ENCODE data around the gene KLRD1. TPM values are rescaled to one million over a fixed set of nuclear protein-coding genes. Genes with fewer than 3 reads are reported as not detected.
"Not testable (repeated sequence)": the region's sequence is repeated elsewhere in the genome, so short reads cannot be mapped to it uniquely, and the experiment has no call there.

KLRD1 gene, protein sequence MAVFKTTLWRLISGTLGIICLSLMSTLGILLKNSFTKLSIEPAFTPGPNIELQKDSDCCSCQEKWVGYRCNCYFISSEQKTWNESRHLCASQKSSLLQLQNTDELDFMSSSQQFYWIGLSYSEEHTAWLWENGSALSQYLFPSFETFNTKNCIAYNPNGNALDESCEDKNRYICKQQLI
- total RNA-seq (2014; rRNA removed; shearing (Covaris generic)) = not detected in 2 replicates

DNA sequence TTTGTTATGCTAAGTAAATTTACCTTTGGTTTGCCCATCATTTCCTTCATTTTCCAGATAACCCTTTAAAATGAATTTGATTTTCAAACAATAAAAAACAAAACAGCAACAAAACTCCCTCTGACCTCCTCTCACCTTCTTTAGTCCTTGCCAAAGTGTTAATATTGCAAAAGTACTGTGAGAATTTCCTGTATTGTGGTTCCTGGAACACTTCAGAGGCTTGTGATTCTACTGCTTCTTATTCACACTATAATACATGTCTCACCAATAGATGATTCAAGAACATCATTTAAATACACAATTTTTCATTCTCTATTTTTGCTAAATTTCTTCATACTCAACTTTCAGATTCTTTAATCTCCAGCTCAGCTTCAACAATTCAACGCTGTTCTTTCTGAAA is at the start of gene KLRD1:
KLRD1 (plus strand) TSS at position 241 of the 400 bp plus-strand sequence. CDS start 208 bp downstream, outside the sequence.
- in situ Hi-C loops (cut with HindIII; ENCODE audit: low sequenced_read_pairs) = no loop called here
- no peak for DNase-seq (ENCODE audit: low spot score)

DNA sequence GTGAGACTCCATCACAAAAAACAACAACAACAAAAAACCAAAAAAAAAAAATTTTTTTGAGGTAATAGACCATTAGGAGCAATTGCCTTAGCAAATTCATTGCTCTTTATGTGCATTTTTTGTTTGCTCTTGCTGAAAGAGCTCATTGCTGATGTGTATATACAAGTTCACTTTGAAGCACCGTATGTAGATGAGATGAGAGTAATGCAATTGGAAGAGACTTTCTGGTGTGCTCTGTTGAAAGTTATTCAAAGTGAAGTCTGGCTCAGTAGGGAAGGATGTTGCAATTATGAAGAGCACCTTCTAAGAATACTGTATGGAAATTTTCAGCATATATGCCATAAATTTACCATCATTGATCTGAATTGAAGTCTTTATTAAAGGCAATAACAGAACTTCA is 46.7 kb upstream of the KLRD1 start:
- no peak for DNase-seq (ENCODE audit: low spot score)
- in situ Hi-C loops (cut with HindIII; ENCODE audit: low sequenced_read_pairs) = no loop called here

DNA sequence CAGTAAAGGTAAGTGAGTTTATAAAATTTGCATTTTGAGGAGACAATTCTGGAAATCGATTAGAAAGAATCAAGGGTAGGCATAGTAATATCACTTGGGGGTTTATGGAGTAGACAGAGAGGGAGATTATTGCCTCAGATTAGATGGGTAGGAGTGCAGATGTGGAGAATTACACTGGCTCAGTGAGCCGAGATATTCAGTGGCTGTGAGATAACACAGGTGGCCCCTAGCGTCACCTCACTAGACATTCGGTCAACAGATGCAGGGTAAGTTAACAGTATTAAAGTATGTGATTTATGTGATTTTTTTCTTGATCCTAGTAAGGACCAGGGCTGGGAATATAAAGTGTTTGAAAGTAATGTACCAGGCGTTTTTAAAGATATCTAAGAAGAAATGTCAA is 39.6 kb upstream of the KLRD1 start:
- in situ Hi-C loops (cut with HindIII; ENCODE audit: low sequenced_read_pairs) = no loop called here
- no peak for DNase-seq (ENCODE audit: low spot score)

DNA sequence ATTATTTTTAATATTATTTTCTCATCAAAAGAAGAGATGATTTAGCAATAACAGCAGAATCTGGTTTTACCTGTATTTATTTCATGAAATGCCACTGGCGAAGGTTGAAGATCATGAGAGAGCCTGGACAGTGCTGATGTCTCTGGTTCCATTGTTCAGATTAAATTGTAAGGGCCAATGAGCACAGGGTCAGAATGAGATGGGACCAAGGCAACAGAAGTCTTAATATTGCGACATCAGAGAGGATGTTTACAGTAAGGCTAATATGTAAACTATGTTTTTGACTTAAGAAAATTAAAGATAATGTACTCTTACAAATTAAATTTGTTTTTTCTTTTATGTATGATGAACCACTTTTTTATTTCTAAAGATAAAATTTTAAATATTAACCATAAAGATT is 35.2 kb upstream of the KLRD1 start:
- no peak for DNase-seq (ENCODE audit: low spot score)
- in situ Hi-C loops (cut with HindIII; ENCODE audit: low sequenced_read_pairs) = no loop called here

DNA sequence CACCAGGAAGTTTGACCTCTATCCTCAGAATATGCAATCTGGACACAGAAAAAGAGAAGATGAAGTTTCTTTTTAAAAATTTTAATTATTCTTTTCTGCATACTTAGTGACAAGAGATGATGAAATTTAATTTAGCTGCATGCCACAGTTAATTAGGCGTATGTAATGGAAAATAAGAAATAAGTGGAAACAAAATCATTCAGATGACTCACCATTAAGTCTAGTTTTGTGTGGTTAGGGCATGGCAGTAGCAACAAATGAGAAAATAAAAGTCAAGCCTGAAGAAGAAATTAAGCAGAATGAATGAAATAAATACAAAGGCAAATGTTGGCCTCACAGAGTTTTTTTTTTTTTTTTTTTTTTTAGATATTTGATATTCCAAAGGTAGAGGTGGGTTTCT is 30.9 kb upstream of the KLRD1 start:
- no peak for DNase-seq (ENCODE audit: low spot score)
- in situ Hi-C loops (cut with HindIII; ENCODE audit: low sequenced_read_pairs) = no loop called here

DNA sequence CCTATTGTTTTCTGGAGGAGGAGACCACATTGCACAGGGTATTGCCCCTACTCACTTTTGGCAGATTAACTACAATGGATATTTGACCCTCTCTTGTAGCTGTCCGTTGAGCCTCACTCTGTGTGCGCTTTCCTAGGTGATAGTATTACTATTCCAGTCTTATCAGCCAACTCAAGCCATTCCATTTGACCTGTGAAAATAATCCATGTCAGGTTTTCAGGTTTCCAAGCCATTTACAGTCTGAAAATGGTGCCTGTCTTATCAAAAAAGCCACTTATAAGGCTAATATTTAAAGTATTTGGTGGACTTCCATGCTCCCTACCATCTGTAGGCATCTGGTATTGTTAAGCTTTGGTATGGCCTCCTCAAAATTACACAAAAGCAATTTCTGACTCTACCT is 29.6 kb upstream of the KLRD1 start:
- DNase-seq (ENCODE audit: low spot score) = no peak
- in situ Hi-C loops (cut with HindIII; ENCODE audit: low sequenced_read_pairs) = no loop called here

DNA sequence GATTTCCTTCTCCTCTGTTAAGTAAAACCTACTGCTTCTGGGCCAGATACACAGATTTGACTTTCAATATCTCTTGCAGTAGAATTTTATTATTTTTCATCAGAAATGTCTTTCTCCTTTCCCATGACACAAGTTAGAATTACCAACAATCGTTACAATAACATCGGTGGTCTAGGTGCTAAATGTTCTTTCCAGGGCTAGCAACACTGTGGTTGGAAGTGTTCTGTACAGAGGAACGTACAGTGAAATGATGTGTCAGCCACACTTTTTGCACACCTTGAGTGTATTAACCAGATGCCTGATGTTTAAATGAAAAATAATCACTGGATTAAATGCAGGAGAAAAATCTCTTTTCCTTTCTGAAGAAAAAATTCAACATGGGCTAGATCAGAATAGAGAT is 27.7 kb upstream of the KLRD1 start:
- no peak for DNase-seq (ENCODE audit: low spot score)
- in situ Hi-C loops (cut with HindIII; ENCODE audit: low sequenced_read_pairs) = no loop called here

DNA sequence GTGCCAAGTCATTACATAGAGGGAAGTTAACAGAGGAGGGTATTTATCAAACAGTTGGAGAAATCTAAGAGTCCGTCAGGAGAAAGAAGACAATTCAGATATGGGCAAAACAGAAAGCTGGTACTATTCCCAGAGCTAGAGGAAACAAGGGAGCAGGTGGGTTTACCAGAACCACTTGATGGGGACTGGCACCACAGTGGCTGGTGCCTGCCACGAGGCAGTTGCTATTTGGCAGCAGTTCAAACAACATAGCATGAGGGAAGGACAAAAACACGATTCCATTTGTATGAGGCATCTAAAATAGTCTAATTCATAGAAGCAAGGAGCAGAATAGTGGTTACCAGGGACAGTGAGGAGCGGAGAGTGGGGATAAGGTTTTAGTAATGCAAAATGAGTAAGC is 24.6 kb upstream of the KLRD1 start:
- no peak for DNase-seq (ENCODE audit: low spot score)
- in situ Hi-C loops (cut with HindIII; ENCODE audit: low sequenced_read_pairs) = no loop called here

DNA sequence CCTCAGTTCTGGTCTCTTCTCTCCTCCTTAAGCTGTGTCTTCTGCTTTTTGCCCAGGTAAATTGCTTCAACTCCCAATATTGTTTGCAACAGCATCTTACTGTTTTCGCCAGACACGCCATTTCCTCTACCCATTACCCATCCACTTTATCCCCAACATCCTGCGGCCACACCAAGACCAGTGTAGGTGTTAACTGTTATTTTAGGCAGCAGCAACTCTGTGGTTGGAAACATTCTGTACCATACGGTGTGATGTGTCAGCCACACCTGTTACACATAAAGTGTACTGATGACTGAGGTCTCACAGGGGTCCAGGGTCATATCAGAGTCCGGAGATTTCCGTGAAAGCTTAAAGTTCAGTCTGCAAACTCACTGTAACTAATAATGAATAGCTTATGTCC is 21.8 kb upstream of the KLRD1 start:
- DNase-seq (ENCODE audit: low spot score) = no peak
- in situ Hi-C loops (cut with HindIII; ENCODE audit: low sequenced_read_pairs) = no loop called here

DNA sequence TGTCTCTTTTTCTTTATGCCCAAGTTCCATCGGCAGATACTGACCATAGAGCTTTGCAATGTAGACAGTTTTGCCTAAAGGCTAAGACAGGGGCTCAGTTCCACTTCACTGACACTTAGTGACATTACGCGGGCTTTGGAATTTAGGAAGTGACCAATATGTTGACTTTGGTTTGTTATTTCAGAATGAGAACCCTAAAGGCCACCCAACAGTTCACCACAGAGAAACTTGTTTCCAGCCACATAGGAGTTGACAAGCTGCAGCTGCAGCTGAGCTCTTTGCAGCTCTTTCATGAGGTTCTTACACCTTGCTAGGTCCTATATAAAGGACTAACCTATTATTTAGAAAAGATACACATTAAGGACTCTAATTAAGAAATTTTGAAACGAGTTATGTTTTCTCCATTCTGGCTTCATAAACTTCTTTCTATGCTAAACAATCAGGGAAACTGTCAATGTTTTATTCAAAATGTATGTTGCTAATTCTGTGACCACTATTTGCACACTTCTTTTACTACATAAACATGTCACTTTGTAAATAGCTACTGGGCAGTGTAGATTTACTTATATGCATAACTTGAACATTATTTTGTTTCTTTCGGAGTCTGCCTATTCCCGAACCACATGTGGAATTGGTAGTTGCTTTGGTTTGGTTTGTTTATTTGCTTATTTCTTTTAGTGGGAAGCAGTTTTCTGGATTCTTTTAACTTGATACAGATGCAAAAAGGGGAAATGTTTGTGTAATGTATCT is 18.5 kb upstream of the KLRD1 start:
- in situ Hi-C loops (cut with HindIII; ENCODE audit: low sequenced_read_pairs) = no loop called here
- no peak for DNase-seq (ENCODE audit: low spot score)

DNA sequence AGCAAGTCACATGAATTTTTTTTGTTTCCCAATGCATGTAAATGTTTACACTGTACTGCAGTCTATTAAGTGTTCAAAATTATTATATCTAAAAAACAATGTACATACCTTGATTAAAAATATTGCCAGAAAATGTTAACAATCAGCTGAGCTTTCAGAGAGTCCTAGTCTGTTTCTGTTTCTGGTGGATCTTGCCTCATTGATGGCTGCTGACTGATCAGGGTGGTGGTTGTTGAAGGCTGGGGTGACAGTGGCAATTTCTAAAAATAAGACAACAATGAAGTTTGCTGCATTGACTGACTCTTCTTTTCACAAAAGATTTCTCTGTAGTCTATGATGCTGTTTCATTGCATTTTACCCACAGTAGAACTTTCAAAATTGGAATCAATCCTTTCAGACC is 16.6 kb upstream of the KLRD1 start:
- DNase-seq (ENCODE audit: low spot score) = no peak
- in situ Hi-C loops (cut with HindIII; ENCODE audit: low sequenced_read_pairs) = no loop called here

DNA sequence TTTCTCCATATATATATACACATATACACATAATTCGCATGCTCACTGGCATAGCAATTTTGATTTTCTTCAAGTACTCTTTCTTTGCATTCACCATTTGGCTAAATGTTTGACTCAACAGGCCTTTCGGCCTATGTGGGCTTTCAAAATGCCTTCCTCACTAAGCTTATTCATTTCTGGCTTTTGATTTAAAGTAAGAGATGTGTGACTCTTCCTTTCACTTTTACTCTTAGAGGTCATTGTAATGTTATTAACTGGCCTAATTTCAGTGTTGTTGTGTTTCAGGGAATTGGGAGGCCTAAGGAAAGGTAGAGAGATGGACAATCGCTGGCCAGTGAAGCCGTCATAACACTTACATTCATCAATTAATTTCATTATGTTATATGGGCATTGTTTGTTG is 14.5 kb upstream of the KLRD1 start:
- in situ Hi-C loops (cut with HindIII; ENCODE audit: low sequenced_read_pairs) = no loop called here
- DNase-seq (ENCODE audit: low spot score) = no peak

DNA sequence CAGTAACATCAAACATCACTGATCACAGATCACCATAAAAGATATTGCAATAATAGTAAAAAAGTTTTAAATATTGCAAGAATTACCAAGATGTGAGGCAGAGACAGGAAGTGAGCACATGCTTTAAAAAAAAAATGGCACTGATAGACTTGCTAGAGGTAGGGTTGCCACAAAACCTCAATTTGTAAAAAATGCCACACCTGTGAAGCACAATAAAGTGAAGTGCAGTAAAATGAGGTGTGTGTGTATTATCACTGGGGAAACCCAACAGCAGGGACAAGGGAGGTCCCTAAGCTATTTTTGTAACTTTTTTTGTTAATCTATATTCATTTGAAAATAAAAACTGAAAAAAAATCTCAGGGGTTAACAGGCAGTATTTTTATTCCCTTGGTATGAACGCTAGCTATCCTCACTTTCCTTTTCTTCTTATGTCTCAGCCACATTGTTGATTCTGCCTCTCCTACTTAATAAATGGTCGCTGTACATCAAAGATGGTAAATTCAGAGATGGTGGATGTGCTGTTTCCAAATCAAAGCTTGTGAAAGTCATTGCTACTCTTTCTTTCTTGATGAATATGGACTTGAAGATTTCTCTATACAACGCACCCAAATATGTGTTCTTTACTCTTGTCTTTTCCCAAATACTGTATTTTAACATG is 14.0 kb upstream of the KLRD1 start:
- no peak for DNase-seq (ENCODE audit: low spot score)
- in situ Hi-C loops (cut with HindIII; ENCODE audit: low sequenced_read_pairs) = no loop called here

DNA sequence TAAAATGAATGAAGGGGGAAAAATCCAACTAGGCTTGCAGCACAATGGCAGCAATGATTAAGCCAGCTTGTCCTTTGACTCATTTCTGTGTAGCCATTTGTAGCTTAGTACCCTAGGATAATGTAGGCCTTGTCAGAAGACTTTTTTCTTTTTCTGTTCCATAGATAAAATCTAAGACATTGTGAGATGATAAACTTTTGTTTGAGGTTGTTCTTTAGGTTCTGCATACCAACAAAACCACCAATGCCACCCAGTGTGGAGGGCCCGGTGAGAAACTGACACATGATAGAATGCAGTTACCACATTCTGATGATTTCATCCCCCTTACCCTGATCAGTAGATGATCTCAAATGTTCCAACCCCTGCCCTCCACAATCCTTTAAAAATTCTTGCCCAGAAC is 6.6 kb upstream of the KLRD1 start:
- in situ Hi-C loops (cut with HindIII; ENCODE audit: low sequenced_read_pairs) = no loop called here
- DNase-seq (ENCODE audit: low spot score) = no peak

DNA sequence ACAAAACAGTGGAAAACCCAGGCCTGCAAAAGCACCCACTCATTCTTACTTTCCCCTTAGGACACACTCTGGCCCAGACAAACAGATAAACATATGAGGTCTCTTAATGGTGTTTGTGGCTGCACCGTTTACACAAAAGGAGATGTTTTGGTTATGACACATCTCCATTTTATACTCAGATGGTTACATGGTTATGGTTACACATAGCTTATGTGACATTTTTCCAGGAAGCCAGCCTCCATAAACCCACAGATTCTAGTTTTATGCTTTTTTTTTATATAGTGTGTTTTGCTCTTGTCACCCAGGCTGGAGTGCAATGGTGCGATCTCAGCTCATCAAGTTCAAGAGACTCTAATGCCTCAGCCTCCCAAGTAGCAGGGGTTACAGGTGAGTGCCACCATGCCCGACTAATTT is 3.5 kb upstream of the KLRD1 start:
- no peak for DNase-seq (ENCODE audit: low spot score)
- in situ Hi-C loops (cut with HindIII; ENCODE audit: low sequenced_read_pairs) = no loop called here

DNA sequence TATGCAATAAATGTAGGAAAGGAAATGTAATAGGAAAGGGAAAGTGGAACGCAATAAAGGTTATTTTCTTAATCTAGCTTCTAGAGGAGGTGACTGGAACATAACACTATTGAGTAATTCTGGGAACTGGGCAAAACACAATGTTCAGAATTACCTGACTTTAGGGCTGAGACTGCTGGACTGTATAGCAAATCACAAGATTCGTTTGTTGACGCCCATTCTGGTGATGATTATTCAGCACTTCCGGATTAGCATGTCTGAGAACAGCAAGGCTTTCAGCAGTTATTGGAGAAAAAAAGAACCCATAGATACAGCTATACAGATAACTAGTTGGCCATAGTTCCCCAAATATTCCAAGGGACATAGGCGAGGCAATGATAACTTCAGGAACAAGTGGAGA is 2.3 kb upstream of the KLRD1 start:
- no peak for DNase-seq (ENCODE audit: low spot score)
- in situ Hi-C loops (cut with HindIII; ENCODE audit: low sequenced_read_pairs) = no loop called here

DNA sequence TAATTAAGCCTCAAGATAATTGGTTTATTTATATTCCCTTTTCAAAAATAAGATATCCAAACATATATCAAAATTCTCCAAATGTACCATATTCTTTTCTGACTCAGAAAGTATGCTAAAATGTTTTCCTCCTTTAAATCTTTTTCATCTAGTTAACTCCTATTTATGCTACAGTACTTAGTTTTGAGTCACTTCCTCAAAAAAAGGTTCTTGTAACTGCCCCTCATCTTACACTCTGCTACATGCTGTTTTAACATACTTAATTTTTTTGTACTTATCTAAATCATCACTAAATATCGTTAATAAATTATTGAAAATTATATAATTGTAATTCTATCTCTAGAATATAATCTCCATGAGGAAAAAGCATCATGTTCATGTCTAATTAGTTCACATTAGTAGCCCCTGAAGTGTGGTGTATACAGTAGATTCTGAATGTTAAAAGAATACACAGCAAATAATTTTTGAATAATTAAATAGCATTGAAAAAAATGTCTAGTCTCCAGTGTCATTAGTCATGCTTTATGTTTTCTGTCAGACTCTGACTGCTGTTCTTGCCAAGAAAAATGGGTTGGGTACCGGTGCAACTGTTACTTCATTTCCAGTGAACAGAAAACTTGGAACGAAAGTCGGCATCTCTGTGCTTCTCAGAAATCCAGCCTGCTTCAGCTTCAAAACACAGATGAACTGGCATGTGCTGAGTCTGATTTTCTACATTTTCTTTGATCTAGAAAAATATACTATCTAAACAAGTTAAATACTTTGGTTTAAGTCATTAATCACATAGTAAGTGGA is 3.5 kb downstream of the KLRD1 start:
- DNase-seq (ENCODE audit: low spot score) = no peak
- in situ Hi-C loops (cut with HindIII; ENCODE audit: low sequenced_read_pairs) = no loop called here

DNA sequence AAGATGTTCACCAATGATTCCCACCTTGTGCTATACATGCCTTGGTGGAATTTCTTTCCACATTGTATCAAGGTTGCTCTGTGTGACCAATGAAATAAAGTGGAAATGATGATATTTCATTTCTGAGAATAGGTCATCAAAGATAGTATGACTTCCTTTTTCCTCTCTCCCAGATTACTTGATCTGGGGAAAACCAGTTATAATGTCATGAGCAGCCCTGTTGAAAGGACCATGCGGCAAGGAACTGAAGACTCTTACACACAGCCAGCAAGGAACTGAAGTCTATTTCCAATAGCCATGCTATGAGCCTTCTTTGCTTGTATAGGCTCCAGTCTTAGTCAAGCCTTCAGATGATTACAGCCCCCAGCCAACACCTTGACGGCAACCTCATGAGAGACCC is 11.7 kb downstream of the KLRD1 start:
- in situ Hi-C loops (cut with HindIII; ENCODE audit: low sequenced_read_pairs) = no loop called here
- no peak for DNase-seq (ENCODE audit: low spot score)

DNA sequence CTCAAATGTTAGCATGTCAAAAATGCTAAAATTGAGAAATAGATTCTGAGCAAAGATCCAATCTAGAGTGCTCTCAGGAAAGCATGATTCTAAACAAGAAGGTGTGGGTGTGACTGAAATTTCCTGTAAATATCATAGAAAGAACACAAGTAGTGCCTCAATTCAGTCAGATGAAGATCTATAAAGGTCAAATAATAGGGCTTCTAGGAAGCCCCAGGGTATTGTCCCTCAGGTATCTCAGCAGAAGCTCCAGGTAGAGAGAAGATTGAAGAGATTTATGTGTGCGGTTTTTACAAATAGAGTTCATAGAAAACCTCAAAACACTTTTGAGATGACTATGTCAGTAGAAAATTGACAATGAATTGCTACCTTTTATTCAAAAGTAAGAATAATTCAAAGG is 13.0 kb downstream of the KLRD1 start:
- no peak for DNase-seq (ENCODE audit: low spot score)
- in situ Hi-C loops (cut with HindIII; ENCODE audit: low sequenced_read_pairs) = no loop called here

DNA sequence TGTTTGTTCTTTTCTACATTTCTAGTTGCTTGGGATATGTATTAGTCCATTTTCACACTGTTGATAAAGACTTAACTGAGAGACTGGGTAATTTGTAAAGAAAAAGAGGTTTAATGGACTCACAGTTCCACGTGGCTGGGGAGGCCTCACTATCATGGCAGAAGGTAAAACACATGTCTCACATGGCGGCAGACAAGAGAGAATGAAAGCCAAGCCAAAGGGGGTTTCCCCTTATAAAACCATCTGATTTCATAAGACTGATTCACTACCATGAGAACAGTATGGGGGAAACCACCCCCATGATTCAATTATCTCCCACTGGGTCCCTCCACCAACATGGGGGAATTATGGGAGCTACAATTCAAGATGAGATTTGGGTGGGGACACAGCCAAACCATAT is 21.0 kb downstream of the KLRD1 start:
- DNase-seq (ENCODE audit: low spot score); in situ Hi-C loops (cut with HindIII; ENCODE audit: low sequenced_read_pairs): not testable (repeated sequence)

Data from G401 (cell line).